ENCODE data around the gene OSM. TPM values are rescaled to one million over a fixed set of nuclear protein-coding genes. Genes with fewer than 3 reads are reported as not detected.

The OSM gene
- total and polyA plus RNA-seq, 2 experiments from 2014 or later: not detected

GRCh38 chr22:30309951-30310741, 43.5 kb upstream of the OSM start (continued):
- TF ChIP-seq ZNF462 (CRISPR knock-in tag; IDR thresholded peaks at IDR 0.05) (no peak), ZNF331 (CRISPR knock-in tag; IDR thresholded peaks at IDR 0.05; ENCODE audit: low read depth) (no peak)

- no peak overlapping the region for H3K4me3 ChIP-seq
- H3F3A ChIP-seq (replicated peaks; ENCODE audit: low read depth): no peaks in the 10 kb centered on the region
- H3K79me2 ChIP-seq (replicated peaks; ENCODE audit: insufficient read depth): no peaks in the 10 kb centered on the region
- no peak for ATAC-seq
- no peak for DNase-seq (ENCODE audit: low spot score)
- H3K27me3 Mint-ChIP-seq (ENCODE audit: insufficient read depth, low read depth, poor library complexity): peaks cover 3% of the 10 kb centered on the region
- no peaks in the 10 kb centered on the region for H3K36me3 ChIP-seq (ENCODE audit: insufficient read depth)
- H4K20me1 ChIP-seq (replicated peaks; ENCODE audit: insufficient read depth): peaks cover 3% of the 10 kb centered on the region
- H3K9me2 ChIP-seq (ENCODE audit: insufficient read depth): no peaks in the 10 kb centered on the region
- H3K4me1 ChIP-seq (ENCODE audit: insufficient read depth): peaks cover 4% of the 10 kb centered on the region; the same call in 1 of the 2 replicates
- H3K4me3 Mint-ChIP-seq: no peak overlapping the region
- no peaks in the 10 kb centered on the region for H3K36me3 Mint-ChIP-seq (ENCODE audit: low read depth)
- H3K27ac ChIP-seq (ENCODE audit: low read depth): no peak overlapping the region
- H2AFZ ChIP-seq: no peak overlapping the region
- peaks cover 11% of the 10 kb centered on the region for H3K4me1 Mint-ChIP-seq
- H3K27ac Mint-ChIP-seq: no peak overlapping the region
- H3K4me2 ChIP-seq: no peak overlapping the region
- no peaks in the 10 kb centered on the region for H3K27me3 ChIP-seq (ENCODE audit: insufficient read depth)
- H3K9me3 Mint-ChIP-seq: no peaks in the 10 kb centered on the region
- TF ChIP-seq EZH2phosphoT487 (IDR thresholded peaks at IDR 0.05; ENCODE audit: unreplicated experiment) (no peak), JUNB (IDR thresholded peaks at IDR 0.05; ENCODE audit: unreplicated experiment) (no peak), ZNF114 (CRISPR knock-in tag; IDR thresholded peaks at IDR 0.05) (no peak), ZNF331 (CRISPR knock-in tag; IDR thresholded peaks at IDR 0.05; ENCODE audit: low read depth) (no peak), NANOG (IDR thresholded peaks at IDR 0.05; ENCODE audit: borderline replicate concordance) (no peak), ZNF462 (CRISPR knock-in tag; IDR thresholded peaks at IDR 0.05) (no peak), POLR2AphosphoS5 (IDR thresholded peaks at IDR 0.05; ENCODE audit: low read depth) (no peak)
Measured at GRCh38 chr22:30308518-30309230, 42.0 kb upstream of the OSM start.

All from GM23338 (cell line).